Measurements from ENCODE around the gene BAG3.
"Not testable (repeated sequence)": the region's sequence is repeated elsewhere in the genome, so short reads cannot be mapped to it uniquely, and the experiment has no call there.

BAG3 gene

DNA sequence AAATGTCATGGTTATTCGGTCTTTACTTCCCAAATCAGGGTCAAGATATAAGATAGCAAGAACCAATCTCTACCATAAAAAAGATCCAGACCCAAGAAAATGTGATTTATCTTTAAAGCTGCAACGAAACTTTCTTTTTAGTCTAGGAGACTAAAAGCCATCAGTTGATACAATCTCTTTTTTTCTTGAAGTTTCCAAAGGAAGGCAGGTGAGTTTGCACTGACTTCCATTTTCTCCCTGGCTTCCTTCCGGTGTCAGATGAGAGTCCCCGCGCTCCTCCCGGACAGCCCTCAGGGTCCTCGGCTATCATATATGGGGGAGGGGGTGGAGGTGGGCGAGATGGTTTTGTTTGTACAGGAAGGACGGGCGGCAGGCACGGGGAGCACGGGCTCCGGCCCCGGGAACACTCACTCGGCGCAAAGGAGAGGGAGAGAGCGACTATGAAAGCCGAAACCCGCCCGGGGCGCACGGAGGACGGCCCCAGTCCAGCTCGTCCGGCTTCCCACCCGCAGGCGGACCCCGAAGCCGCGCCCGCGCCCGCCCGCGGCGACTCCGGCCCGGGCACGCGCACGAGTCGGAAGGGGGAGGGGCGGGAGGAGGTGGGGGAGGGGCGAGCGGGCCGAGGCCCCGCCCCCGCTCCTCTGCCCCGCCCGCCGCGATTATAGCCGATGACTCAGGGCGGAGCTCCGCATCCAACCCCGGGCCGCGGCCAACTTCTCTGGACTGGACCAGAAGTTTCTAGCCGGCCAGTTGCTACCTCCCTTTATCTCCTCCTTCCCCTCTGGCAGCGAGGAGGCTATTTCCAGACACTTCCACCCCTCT, at the start of gene BAG3:
Gene BAG3, plus strand, starts transcription at position 689 of the 822 bp plus-strand sequence. CDS start 296 bp downstream, outside the sequence.
- no peak for DNase-seq

DNA sequence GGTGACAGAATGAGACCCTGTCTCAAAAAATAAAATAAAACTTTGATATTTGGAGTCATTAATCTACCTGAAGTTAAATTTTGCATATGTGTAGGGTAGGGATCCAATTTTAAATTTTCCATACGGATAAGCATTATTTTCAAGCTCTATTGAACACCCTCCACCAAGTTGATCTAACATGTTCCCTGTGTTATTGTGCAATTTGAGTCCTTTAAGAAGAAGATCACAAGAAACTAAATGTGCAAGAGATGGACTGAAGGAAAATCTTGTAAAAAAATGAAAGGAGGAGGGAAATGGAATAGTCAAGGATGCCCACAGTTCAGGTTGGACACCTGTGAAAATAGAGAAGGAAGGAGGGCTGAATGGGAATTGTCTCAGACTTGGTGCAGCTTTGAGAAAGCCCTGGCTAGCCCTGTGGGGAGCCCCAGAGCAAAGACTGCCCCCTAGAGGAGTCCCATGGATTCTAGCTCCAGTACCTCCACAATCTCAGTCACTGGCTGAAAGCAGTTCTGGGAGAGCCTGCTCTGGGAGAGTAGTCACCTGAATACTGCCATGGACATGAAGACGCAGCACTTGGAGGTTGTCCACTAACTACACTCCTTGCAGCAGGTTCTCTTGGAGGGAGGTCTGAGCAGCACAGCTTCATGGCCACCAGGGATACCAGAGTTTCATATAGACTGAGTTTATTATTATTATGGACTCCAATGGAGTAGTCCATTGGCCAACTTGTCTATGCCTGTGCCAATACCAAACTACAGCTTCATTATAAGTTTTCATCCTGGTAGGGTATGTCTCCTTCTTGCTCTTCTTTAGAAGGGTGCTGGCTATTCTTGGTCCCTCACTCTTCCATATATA, 48.7 kb upstream of the BAG3 start:
- DNase-seq: no peak

DNA sequence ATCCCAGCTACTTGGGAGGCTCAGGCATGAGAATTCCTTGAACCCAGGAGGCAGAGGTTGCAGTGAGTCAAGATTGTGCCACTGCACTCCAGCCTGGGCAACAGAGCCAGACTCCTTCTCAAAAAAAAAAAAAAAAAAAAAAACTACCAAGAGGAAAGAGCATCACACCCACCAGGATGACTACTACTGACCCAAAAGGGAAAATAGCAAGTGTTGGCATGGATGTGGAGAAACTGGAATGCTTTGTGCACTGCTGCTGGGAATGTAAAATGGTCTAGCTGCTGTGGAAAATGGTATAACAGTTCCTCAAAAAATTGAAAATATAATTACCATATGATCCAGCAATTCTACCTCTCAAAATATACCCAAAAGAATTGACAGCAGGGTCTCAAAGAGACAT, 46.7 kb upstream of the BAG3 start:
- no peak for DNase-seq

DNA sequence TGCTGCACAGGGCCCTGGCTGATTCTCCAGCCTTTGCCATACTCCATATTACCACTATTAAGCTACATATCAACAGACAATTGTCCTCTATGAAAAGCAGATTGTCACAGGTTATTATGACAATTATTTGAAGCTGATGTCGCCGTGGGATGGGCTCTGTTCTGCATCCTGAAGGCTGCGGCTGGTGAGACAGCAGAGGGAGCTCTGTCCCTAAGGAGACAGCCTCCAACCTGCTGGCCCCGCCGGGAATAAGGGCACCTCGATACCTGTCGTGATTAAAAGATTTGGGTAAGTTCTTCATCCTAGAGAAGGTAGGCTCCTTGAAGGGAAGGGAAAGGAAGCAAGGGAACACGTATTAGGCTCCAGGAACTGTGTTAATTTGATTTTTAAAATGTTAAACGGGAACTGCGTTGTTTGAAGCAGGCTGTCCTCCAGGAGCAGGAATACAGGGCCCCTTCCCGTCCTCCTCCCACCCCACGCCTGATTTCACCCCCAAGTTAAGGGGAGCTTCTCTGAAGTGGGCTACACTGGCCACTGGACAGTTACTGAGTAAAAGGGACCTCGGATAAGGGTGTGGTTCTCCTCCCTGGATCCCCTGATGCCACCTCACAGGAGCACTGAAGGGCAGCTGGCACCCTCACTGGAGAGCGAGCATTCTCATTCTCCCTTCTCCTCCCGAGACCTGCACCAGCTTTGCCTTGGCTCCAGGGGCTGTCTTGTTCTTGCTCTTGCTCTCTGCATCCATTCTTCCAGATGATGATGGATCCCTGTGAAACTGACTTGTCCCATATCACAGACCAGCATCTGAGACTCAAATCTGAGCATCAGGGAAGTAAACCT, 42.6 kb upstream of the BAG3 start:
- DNase-seq: no peak

DNA sequence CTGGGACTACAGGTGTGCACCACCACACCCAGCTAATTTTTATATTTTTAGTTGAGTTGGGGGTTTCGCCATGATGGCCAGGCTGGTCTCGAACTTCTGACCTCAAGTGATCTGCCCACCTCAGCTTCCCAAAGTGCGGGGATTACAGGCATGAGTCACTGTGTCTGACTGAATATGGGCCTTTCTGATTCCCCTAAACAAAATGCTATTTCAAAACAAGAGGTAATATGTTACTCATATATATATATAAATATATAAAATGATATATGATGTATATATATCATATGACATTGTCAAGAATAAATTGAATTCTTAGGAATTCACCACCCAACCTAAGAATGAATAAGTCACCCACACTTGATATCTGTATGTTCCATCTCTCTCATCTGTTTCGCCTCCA, 41.7 kb upstream of the BAG3 start:
- DNase-seq: no peak

DNA sequence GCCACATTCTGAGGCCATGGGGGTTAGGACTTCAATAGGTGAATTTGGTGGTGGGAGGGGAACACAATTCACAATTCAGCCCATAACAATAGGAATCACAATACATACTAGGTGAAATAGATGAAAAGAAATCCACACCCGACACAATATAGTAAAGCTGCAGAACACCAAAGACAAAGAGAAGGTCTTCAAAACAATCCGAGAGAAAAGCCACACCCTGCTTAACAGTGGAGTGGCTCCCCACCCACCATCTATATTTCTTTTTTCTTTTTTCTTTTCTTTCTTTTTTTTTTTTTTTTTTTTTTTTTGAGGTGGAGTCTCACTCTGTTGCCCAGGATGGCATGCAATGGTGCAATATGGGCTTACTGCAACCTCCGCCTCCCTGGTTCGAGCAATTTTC, 39.7 kb upstream of the BAG3 start:
- no peak for DNase-seq

DNA sequence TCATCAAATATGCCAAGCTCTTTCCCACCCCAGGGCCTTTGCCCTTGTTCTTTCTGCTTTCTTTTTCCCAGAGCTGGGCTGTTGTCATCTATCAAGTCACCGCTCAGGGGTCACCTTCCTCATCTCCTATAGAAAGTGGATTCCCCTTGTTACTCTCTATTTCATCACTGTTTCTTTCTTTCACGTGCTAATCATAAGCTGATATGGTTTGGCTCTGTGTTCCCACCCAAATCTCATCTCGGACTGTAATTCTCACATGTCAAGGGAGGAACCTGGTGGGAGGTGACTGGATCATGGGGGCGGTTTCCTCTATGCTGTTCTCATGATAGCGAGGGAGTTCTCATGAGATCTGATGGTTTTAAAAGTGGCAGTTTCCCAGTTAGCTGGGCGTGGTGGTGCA, 37.4 kb upstream of the BAG3 start:
- DNase-seq: no peak

DNA sequence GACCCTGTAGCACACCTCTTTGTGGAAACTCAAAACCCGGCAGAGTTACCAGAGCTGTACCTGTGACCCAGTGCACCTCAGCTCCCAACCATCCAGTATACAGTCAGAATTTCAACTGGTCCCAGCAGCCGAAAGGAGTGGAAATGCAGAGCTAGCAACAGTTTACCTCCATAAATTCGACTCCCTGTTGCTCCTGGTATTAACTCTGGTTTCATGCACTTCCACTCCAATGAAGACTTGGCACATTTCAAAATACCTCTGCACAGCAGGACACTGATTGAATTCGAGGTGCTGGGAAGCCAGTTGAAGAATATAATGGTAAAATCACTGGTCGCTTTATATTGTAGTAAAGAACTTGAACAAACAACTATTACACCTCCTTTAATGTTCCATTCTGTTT, 36.5 kb upstream of the BAG3 start:
- no peak for DNase-seq

DNA sequence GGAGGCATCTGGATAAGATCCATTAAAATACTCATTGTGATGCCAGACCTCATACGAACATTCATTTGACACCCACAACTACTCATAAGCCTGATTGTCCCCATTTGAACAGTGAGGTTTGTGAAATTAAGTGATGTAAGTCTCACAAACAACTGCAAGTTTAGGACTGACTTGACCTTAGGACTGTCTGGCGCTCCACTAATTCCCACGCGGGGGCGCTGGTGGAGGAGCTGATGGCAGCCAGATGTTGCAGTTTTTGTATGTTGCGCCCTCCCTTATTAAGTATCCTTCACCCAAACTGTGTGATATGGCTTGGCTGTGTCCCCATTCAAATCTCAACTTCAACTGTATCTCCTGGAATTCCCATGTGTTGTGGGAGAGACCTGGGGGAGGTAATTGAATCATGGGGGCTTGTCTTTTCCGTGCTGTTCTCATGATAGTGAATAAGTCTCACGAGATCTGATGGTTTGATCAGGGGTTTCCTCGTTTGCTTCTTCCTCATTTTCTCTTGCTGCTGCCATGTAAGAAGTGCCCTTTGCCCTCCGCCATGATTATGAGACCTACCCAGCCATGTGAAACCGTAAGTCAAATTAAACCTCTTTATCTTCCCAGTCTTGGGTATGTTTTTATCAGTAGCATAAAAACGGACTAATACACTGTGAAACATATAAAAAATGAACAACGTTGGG, 34.2 kb upstream of the BAG3 start:
- no peak for DNase-seq

DNA sequence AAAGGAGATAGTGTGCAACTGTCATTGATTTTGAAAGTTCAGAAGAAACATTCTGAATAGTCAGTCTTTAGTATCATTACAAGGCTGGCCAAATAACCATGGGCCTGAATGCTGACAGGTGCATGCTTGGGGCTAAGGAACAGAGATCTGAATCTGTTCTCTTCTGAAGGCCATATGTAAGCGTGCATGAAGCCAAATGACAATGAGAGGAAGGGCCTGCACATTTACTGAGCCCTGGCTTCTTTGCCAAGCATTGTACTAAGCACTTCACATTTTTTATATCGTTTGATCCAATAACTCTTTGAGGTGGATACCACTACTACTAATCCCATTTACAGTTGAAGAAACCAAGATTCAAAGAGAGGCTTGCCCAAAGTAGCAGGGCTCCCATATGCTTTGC, 32.0 kb upstream of the BAG3 start:
- DNase-seq: no peak

DNA sequence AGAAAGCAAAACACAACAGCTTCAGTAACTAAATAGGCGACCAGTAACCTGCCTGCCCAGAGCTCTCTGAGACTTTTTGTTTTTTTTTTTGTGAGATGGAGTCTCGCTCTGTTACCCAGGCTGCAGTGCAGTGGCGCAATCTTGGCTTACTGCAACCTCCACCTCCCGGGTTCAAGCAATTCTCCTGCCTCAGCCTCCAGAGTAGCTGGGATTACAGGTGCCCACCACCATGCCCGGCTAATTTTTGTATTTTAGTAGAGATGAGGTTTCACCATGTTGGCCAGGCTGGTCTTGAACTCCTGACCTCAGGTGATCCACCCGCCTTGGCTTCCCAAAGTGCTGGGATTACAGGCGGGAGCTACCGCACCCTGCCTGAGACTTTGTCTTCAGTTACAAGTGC, 31.4 kb upstream of the BAG3 start:
- DNase-seq: not testable (repeated sequence)

DNA sequence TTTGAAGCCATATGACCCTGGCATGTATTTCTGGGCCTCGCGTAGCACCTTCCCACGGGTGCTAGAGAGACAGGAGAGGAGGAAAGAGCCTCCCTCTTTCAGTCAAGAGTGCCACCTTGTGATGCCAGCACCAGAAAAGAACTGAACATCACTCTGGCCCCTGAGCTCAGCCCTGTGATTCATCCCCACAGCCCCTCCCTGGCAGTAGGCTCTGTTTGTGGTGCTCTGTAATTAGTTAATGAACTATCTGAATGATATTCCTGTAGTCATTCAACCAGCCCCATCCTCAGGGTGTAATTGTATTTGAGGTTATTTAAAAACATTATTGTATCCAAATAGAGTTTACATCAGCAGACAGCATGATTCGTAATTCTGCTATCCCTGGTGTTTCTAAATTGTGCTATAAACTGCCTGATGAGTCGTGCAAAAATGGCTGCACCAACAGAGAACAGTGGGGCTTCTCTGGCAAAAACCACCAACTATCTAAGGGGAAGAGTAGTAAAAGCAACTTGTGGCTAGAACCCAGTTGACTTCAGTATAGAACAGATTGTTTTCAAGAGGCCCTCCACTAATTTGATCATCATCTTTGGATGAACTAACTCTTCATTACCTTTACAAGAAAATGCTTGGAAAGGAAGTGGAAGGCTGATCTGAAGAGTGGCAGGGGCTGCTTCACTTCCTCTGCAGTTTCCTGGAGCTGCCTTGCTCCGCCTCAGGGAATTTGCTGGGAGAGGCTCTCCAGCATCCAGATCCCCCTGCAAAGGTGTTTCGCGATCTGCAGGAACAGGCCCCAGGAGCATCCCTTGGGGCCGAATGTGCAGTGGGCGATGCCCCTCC, 30.7 kb upstream of the BAG3 start:
- DNase-seq: no peak

DNA sequence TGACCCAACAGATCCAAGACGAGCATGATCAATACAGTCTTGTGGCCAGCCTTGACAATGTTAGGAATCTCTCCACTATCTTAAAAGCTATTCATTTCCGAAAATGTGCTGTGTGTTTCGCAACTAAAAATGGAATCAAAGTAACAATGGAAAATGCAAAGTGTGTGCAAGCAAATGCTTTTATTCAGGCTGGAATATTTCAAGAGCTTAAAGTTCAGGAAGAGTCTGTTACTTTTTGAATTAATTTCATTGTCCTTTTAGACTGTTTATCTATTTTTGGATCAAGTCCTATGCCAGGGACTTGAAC, 30.1 kb upstream of the BAG3 start:
- DNase-seq: no peak

DNA sequence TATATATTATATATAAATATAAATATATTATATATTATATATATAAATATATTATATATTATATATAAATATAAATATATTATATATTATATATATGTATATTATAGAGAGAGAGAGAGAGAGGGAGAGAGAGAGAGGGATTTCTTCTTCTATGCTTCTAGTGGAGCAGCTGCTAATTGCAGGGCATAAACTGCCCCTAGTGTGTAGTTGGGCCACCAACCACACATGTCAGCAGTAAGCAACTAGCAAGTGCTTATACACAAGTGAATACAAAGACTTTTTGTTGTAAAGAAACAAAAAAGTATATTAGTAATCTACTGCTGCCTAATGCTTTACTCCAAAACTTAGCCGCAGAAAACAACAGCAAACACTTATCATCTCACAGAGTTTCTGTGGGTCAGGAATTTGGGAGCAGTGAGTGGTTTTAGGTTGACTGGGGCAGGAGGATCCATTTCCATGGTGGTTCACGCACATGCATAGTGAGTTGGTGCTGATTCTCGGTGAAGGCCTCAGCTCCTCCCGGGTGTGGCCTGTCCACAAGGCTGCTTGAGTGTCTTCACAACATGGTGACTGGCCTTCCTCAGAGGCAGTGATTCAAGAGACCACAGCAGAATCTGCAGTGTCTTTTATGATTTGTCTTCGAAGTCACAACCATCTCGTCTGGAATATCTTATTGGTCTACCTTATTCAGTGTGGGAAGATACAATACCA, 25.5 kb upstream of the BAG3 start:
- DNase-seq: no peak

DNA sequence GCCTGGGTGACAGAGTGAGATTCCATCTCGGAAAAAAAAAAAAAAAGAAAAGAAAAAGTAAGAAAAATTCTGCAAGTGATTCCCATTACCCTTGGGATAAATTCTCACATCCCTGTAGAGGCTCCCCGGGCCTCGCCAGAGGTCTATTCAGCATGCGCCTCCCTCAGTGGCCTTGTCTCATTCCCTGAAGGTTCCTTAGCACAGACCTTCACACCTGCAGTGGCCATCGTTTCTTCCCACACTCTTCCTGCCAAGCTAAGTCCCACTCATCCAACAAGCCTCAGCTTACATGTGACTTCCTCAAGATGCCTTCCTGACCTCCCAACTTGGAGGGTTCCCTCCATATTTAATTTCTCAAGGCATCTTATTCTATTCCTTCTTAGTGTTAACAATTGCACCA, 20.9 kb upstream of the BAG3 start:
- no peak for DNase-seq

DNA sequence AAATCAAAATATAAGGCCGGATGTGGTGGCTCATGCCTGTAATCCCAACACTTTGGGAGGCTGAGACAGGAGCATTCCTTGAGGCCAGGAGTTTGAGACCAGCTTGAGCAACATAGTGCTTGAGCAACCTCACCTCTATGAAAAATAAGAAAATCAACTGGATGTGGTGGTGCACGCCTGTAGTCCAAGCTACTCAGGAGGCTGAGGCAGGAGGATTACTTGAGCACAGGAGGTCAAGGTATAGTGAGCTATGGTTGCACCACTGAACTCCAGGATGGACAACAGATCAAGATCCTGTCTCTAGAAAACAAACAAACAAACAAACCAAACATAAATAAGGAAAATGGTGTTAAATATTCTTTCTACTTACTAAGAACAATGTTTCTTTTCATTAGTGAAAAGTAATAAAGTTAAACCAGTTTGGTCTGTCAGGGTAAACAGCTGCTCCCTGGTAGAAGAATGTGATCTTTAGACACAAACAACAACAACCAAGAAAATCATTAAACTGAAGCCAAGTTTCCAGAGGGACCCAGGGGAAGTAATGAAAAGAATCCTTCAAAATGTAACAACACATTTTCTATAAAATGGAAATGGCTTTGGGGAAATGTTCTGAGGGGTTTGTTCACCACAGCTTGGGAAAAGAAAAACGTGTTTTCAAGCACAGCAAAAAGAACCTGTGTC, 17.5 kb upstream of the BAG3 start:
- no peak for DNase-seq

DNA sequence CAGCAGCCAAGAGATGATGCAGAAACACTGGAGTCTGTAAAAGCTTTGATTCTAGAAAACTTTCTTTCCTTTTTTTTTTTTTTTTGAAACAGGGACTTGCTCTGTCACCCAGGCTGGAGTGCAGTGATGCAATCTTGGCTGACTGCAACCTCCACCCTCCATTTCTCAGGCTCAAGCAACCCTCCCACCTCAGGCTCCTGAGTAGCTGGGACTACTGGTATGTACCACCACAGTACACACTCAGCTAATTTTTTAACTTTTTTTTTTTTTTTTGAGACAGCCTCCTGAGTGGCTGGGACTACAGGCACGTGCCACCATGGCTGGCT, 17.0 kb upstream of the BAG3 start:
- DNase-seq: no peak

DNA sequence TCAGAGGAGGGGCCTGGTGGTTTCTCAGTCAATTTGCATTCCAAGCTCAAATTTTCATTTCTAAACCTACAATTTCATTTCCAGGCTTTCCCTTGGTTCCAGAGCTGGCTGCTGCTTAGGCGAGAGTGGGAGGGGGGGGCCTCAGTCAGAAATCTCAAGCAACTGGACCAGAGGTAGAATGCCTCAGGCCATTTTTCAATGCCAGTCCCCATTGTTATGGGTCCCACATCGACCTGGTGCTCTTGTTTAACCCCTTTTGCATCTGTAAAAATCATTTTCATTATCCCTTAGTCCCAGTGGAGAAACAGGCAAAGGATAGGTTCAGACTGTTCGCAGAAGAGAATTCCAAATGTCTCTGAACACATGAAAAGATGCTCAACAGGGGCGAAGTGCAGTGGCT, 13.5 kb upstream of the BAG3 start:
- DNase-seq: no peak

DNA sequence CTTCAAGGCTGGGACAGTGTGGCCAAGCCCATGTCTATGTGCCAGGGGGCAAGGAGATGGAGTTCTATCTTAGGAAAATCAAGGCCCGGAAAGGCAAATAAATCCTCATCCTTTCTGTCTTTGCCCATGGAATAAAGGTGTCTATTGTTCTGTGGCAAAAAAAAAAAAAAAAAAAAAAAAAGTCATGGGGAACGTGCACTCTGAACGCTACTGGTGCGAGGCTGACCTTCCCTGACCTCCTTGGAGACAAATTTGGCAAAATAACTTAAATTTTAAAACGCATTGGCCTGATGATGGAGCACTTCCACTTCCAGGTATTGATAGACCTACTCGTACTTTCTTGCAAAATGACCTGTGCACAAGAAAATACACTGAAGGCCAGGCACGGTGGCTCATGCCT, 12.2 kb upstream of the BAG3 start:
- no peak for DNase-seq

DNA sequence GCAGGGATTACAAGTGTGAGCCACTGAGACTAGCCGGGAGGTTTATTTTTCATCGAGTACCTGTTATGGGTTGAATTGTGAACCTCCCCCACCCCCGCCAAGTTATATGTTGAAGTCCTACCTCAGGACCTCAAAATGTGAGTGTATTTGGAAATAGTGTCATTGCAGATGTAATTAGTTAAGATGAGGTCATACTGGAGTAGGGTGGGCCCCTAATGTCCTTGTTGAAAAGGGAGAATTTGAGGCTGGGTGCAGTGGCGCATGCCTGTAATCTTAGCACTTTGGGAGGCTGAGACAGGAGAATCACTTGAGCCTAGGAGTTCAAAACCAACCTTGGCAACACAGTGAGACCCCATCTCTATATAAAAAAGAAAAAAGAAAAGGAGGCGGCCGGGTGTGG, 10.8 kb upstream of the BAG3 start:
- no peak for DNase-seq
